HUES48 (cell line): ENCODE measurements around the gene SPOCK2.
"Not testable (repeated sequence)": the region's sequence is repeated elsewhere in the genome, so short reads cannot be mapped to it uniquely, and the experiment has no call there.

Experiments used
- H3K27ac ChIP-seq: one replicate; pipeline ENCODE4 v1.7.0; 2013; ENCODE audit warnings: low read depth, low read length, inconsistent platforms
- H3K27me3 ChIP-seq: 2 replicates; pipeline ENCODE4 v1.6.1; 2013; ENCODE audit warnings: mild to moderate bottlenecking, low read length; ENCODE audit not compliant: control insufficient read depth, insufficient read depth
- H3K36me3 ChIP-seq: 2 replicates; pipeline ENCODE4 v1.6.1; 2013; ENCODE audit warnings: low read length; ENCODE audit not compliant: control insufficient read depth, insufficient read depth
- H3K4me1 ChIP-seq: 2 replicates; pipeline ENCODE4 v1.6.1; 2013; ENCODE audit warnings: mild to moderate bottlenecking, low read length; ENCODE audit not compliant: control insufficient read depth, insufficient read depth
- H3K4me3 ChIP-seq: 2 replicates; pipeline ENCODE4 v1.5.1; 2013; ENCODE audit warnings: mild to moderate bottlenecking, low read depth, low read length
- H3K9ac ChIP-seq: 2 replicates; pipeline ENCODE4 v1.6.1; 2013; ENCODE audit warnings: mild to moderate bottlenecking, low read depth, low read length, moderate library complexity
- H3K9me3 ChIP-seq: 2 replicates; pipeline ENCODE4 v1.6.1; 2013; ENCODE audit warnings: low read length; ENCODE audit not compliant: control insufficient read depth, insufficient read depth

Gene SPOCK2, protein sequence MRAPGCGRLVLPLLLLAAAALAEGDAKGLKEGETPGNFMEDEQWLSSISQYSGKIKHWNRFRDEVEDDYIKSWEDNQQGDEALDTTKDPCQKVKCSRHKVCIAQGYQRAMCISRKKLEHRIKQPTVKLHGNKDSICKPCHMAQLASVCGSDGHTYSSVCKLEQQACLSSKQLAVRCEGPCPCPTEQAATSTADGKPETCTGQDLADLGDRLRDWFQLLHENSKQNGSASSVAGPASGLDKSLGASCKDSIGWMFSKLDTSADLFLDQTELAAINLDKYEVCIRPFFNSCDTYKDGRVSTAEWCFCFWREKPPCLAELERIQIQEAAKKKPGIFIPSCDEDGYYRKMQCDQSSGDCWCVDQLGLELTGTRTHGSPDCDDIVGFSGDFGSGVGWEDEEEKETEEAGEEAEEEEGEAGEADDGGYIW

DNA sequence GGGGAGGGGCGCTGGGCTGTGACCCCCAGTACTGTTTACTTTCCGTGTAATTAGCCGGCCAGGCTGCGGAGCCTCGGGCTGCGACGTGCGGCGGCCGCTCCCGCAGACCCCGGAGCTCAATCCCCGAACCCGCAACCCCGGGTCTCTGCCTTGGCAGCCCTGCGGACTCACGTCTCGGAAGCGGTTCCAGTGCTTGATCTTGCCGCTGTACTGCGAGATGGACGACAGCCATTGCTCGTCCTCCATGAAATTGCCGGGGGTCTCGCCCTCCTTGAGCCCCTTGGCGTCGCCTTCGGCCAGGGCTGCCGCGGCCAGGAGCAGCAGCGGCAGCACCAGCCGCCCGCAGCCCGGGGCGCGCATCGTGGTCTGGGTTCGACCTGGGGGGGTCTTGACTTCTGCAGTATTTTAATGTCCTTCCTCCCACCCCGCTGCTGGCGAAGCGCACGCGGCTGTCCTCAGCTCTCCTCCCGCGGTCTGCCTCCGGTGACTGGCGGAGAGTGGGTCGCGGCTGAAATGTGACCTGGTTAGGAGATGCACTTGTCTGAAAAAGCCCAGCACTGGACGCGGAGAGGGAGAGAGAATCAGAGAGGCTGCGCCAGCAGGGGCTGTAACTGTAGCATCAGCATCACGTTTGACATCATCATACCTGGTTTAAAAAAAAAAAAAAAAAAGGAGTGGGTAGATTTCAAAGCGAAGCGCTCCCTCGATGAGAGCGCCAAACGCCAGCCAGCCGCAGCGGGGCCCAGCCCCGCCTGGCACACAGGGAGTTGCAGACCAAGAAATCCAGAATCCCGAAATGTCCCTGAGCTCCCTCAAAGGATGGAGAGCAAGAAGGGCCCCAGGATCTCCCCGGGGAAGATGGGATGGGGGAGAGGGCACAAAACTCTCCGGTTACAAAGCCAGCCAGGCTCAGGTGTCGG lies at the start of gene SPOCK2:
TSS of gene SPOCK2 (minus strand) at position 583 of the 920 bp plus-strand sequence. CDS start at position 360, 223 bp downstream.
- peaks cover 19% of the 10 kb centered on the region for H3K4me1 ChIP-seq
- H3K9ac ChIP-seq, result no peak within 1 kb of the TSS
- H3K9me3 ChIP-seq, result no peaks in the 10 kb centered on the region
- no peaks in the 10 kb centered on the region for H3K36me3 ChIP-seq
- H3K27ac ChIP-seq, result no peak within 1 kb of the TSS
- H3K4me3 ChIP-seq, result peak within 1 kb of the TSS; percentile 56
- H3K27me3 ChIP-seq, result peaks cover 59% of the 10 kb centered on the region

DNA sequence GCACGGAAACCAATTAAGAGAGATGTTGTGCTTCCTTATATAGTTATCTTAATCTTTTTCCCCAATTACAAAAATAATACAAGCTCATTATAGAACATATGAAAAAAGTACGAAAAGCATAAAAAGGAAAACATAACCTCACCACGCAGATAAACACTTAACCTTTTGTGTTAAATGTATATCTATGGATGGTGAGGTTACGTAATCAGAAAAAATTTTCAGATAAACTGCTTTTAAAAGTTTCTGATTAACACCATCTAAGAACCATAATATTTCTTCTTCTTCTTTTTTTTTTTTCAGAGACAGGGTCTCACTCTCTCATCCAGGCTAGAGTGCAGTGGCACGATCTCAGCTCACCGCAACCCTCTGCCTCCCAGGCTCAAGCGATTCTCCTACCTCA lies 49.2 kb upstream of the SPOCK2 start:
- no peak overlapping the region for H3K4me3 ChIP-seq
- H3K36me3 ChIP-seq, result no peaks in the 10 kb centered on the region
- H3K27ac ChIP-seq, result no peak overlapping the region
- H3K9ac ChIP-seq, result no peak overlapping the region
- H3K27me3 ChIP-seq, result no peaks in the 10 kb centered on the region
- no peaks in the 10 kb centered on the region for H3K9me3 ChIP-seq
- peaks cover 14% of the 10 kb centered on the region; the same call in 1 of the 2 replicates for H3K4me1 ChIP-seq

DNA sequence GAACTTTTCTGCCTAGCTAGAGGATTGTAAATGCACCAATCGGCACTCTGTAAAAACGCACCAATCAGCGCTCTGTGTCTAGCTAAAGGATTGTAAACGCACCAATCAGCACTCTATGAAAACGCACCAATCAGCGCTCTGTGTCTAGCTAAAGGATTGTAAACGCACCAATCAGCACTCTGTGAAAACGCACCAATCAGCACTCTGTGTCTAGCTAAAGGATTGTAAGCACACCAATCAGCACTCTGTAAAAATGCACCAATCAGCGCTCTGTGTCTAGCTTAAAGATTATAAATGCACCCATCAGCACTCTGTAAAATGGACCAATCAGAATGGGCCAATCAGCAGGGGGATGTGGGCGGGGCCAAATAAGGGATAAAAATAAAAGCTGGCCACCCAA lies 47.9 kb upstream of the SPOCK2 start:
- H3K9me3 ChIP-seq, H3K9ac ChIP-seq, H3K27me3 ChIP-seq, H3K36me3 ChIP-seq, H3K4me3 ChIP-seq, H3K27ac ChIP-seq: not testable (repeated sequence)
- H3K4me1 ChIP-seq, result peaks cover 14% of the 10 kb centered on the region; the same call in 1 of the 2 replicates

DNA sequence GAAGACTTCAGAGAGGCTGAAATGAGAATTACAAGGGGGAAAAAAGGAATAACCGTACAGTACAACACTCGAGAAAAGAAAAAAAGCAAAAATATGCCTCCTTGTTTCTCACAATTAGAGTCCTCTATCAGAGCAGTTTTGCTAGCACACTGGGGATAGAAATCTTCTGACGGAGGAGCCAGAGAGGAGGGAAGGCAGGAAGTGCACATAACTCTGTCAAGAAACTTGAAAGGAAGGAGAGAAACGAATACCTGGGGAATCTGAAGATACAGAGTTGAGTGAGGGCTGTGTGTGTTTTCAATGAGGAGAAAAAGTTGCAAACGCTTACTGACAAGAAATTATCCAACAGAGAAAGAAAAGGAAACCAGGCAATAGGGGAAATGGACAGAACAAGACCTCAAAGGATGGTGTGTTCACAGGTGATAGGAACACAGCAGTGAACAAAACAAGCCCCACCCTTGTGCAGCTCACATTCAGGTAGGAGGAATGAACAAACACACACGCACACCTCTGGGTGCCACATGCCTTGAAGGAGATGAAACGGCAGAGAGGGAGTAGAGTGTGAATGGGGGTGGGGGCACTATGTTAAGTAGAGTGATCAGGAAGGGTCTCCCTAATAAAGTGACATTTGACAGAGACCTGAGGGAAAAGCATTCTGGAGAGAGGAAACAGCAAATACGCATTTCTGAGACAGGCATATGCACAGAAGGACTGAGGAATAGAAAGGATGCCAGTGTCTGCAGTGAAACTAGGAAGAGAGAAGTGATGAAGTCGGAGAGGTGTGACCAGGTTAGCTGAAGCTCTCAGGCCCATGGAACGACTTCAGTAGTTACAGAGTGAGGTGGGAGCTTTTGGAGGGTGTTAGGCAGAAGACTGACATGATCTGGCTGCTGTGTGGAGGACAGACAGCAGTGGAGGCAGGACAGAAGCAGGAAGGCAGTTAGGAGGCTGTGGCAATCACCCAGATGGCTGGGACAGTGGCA lies 46.7 kb upstream of the SPOCK2 start:
- Histone ChIP-seq H3K27ac (no peak overlapping the region), H3K27me3 (no peaks in the 10 kb centered on the region), H3K4me3 (no peak overlapping the region)

DNA sequence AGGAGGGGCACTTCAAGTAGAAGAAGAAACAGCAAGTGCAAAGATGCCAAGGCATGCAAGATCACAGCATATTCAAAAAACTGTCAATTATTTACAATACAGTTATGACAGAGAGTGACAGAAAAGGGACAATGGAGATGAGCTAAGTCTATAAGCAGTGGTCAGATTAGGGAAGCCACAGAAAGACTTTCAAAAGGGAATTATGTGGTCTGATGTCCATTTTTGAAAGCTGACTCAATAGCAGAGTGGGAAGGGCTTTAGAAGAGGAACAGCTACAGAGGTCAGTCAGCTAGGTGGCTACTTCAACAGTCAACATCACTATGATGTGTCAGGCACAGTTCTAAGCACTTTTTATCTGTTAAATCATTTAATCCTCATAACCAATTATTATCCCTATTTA lies 45.2 kb upstream of the SPOCK2 start:
- Histone ChIP-seq H3K36me3 (no peaks in the 10 kb centered on the region), H3K27ac (no peak overlapping the region), H3K9me3 (no peaks in the 10 kb centered on the region), H3K9ac (no peak overlapping the region), H3K4me1 (no peaks in the 10 kb centered on the region), H3K4me3 (no peak overlapping the region), H3K27me3 (no peaks in the 10 kb centered on the region)

More for the DNA sequence above, 46.7 kb upstream of the SPOCK2 start:
- Histone ChIP-seq H3K9me3 (no peaks in the 10 kb centered on the region), H3K4me1 (peaks cover 6% of the 10 kb centered on the region; the same call in 1 of the 2 replicates), H3K36me3 (no peaks in the 10 kb centered on the region), H3K9ac (no peak overlapping the region)

DNA sequence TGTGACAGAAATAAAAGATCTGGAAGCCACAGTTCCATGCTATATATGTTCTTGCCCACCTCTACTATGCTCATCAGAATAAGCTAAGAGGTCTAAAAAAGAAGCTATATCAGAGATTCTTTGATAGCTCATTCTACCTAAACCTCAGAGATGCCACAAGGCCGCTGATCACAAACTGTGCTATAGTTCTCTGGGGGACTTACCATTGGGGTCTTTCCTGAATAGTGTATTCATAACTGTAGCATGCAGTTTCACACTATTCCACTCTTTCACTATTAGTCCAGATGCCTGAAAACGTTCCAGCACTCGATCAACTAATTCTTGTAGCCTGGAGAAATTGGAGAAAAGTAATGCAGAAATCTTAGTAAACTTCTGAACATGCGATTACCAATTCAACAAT lies 44.5 kb upstream of the SPOCK2 start:
- no peaks in the 10 kb centered on the region for H3K9me3 ChIP-seq
- no peak overlapping the region for H3K4me3 ChIP-seq
- no peaks in the 10 kb centered on the region for H3K27me3 ChIP-seq
- no peak overlapping the region for H3K9ac ChIP-seq
- no peaks in the 10 kb centered on the region for H3K4me1 ChIP-seq
- no peaks in the 10 kb centered on the region for H3K36me3 ChIP-seq
- no peak overlapping the region for H3K27ac ChIP-seq

DNA sequence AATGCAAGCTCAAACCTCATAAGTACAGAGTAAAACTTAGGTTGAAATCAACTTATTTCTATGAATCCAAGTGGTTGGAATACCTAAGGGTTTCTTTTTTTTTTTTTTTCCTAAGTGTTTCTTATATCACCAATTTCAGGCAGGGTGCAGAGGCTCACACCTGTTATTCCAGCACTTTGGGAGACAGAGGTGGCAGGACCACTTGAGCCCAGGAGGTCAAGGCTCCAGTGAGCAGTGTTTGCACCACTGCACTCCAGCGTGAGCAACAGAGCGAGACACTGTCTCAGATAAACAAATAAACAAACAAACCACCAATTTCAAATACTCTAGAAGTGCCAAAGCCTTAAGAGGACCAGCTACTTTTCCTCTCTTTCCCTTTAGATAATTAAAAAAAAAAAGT lies 39.2 kb upstream of the SPOCK2 start:
- Histone ChIP-seq H3K9ac (no peak overlapping the region), H3K36me3 (no peaks in the 10 kb centered on the region), H3K27ac (no peak overlapping the region), H3K4me1 (peaks cover 16% of the 10 kb centered on the region), H3K27me3 (no peaks in the 10 kb centered on the region), H3K9me3 (no peaks in the 10 kb centered on the region), H3K4me3 (no peak overlapping the region)

DNA sequence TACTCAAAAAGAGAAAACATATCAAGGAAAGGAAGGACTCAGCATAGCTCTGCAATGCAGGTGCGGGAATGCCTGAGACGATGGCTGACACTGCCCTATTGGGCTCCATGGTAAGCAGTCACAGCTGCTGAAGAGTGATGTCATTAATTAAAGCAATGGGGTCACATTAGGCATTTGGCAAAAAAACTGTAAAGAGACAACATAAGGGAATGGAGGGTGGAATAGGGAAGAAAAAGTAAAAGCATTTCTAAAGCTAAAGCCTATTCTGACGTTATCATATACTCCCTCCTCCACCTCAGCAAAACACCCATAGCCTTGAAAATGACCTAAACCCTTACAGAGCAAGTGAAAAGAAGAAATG lies 38.5 kb upstream of the SPOCK2 start:
- Histone ChIP-seq H3K9me3 (no peaks in the 10 kb centered on the region), H3K36me3 (no peaks in the 10 kb centered on the region), H3K27me3 (no peaks in the 10 kb centered on the region), H3K4me3 (no peak overlapping the region), H3K9ac (0 out of 2 replicates have a peak overlapping the region, but pooled peaks have one; percentile 0), H3K4me1 (peaks cover 16% of the 10 kb centered on the region), H3K27ac (no peak overlapping the region)

DNA sequence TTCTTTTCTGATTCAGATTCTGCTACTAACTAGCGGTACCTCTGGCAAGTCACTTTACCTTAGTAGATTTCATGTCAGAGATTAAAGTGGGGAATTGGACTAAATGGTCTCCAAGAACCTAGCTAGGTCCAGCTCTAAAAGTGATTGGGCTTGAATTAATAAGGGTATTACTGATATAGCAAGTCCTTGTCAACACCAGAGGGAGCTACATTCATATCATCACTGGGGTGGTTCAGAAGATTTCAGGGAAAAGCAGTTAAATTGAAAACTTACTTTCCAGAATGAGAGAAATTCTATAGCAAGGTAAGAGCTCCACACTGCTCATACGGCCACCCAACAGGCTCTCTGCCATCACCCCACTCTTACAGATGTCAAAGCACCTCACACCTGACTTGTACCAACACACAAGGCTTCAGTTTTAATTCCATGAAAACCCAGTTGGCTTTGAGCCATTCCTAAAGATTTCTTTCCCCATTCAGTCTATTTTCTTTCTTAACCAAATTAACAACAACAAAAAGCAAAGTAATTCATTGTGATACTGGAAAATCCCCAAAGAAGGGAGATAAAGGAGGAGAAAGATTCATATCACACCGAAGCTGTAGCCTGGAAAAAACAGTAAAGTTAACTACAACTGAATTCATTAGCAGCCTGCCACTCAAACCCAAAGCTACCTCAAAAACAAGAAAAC lies 38.0 kb upstream of the SPOCK2 start:
- Histone ChIP-seq H3K4me3 (no peak overlapping the region), H3K27ac (no peak overlapping the region), H3K27me3 (no peaks in the 10 kb centered on the region)

DNA sequence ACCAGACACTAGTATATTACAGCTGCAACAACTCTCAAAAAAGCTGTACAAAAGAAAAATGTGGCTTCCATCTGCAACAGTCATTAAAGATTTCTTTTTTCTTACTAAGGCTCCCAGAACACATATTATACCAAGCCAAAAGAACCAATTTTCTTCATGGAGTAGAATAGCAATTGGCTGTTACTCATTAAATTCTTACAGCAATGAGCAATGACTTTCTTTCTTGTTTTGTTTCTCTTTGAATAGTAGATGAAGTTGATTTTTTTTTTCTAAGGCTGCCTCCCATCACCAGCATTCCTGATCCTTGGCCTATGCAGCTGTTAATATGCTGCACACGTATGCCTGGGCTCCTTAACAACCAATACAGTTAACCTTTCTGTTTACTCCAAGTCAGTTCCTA lies 36.6 kb upstream of the SPOCK2 start:
- Histone ChIP-seq H3K9ac (no peak overlapping the region), H3K36me3 (no peaks in the 10 kb centered on the region), H3K27ac (no peak overlapping the region), H3K4me1 (peaks cover 16% of the 10 kb centered on the region), H3K4me3 (no peak overlapping the region), H3K9me3 (no peaks in the 10 kb centered on the region), H3K27me3 (no peaks in the 10 kb centered on the region)

More for the DNA sequence above, 38.0 kb upstream of the SPOCK2 start:
- Histone ChIP-seq H3K9ac (0 out of 2 replicates have a peak overlapping the region, but pooled peaks have one; percentile 0), H3K9me3 (no peaks in the 10 kb centered on the region), H3K4me1 (peaks cover 16% of the 10 kb centered on the region), H3K36me3 (no peaks in the 10 kb centered on the region)
